Stimulated activated CD4-positive, alpha-beta T cell treated with anti-CD3 and anti-CD28 coated beads, TNF-alpha, amount 100 ng/mL, for 4 hours (primary cell): ENCODE data around the gene TFAP2C.
"Not testable (repeated sequence)": the region's sequence is repeated elsewhere in the genome, so short reads cannot be mapped to it uniquely, and the experiment has no call there.

Experiments used
- DNase-seq, 3 experiments: peaks; one replicate each; pipeline ENCODE4 v3.0.0-alpha.2; 2020; ENCODE audit warnings: low read depth in 3 of 3

TFAP2C gene

GRCh38 chr20:56616716-56617115, 12.4 kb upstream of the TFAP2C start:
- DNase-seq, result no peak

- no peak for DNase-seq
Observed at GRCh38 chr20:56617489-56617888, 11.6 kb upstream of the TFAP2C start.

- DNase-seq, result no peak
Observed at GRCh38 chr20:56621730-56622129, 7.4 kb upstream of the TFAP2C start.

GRCh38 chr20:56623930-56624329, 5.2 kb upstream of the TFAP2C start:
- DNase-seq, result not testable (repeated sequence)

GRCh38 chr20:56624786-56625681, 4.1 kb upstream of the TFAP2C start:
- DNase-seq, result no peak

- no peak for DNase-seq
Observed at GRCh38 chr20:56625837-56626236, 3.3 kb upstream of the TFAP2C start.

GRCh38 chr20:56626367-56627121, 2.6 kb upstream of the TFAP2C start:
- DNase-seq, result no peak

GRCh38 chr20:56627122-56628014, 1.7 kb upstream of the TFAP2C start:
- DNase-seq, result no peak

- DNase-seq, result no peak
Observed at GRCh38 chr20:56628015-56628872, 862 bp upstream of the TFAP2C start.

- no peak for DNase-seq
Observed at GRCh38 chr20:56629464-56630085, 469 bp downstream of the TFAP2C start.

GRCh38 chr20:56630086-56630493, 984 bp downstream of the TFAP2C start:
- DNase-seq, result no peak

- no peak for DNase-seq
Observed at GRCh38 chr20:56630506-56631317, 1.6 kb downstream of the TFAP2C start.

GRCh38 chr20:56631318-56631989, 2.3 kb downstream of the TFAP2C start:
- DNase-seq, result no peak

GRCh38 chr20:56631990-56632327, 2.9 kb downstream of the TFAP2C start:
- DNase-seq, result no peak

- DNase-seq, result no peak
Observed at GRCh38 chr20:56634307-56634706, 5.2 kb downstream of the TFAP2C start.

- DNase-seq, result no peak
Observed at GRCh38 chr20:56634735-56635385, 5.8 kb downstream of the TFAP2C start.

- DNase-seq, result no peak
Observed at GRCh38 chr20:56636716-56637115, 7.6 kb downstream of the TFAP2C start.

GRCh38 chr20:56637576-56637975, 8.5 kb downstream of the TFAP2C start:
- no peak for DNase-seq

- DNase-seq, result no peak
Observed at GRCh38 chr20:56646599-56646998, 17.5 kb downstream of the TFAP2C start.
